MM.1S (cell line): ENCODE measurements around the gene TMEM154.

ENCODE experiments used
- EZH2phosphoT487 ChIP-seq: fragments of 300-600 bp; sonication (generic); IDR thresholded peaks from 2 replicates; pipeline ENCODE4 v1.6.1; 2018; ENCODE audit warnings: antibody characterized with exemption, low read length
- TF ChIP-seq, protein P1 (sequence below): fragments of 300-600 bp; sonication (generic); IDR thresholded peaks from 2 replicates; pipeline ENCODE4 v1.5.1; 2016; ENCODE audit warnings: antibody characterized with exemption, low read length, mixed read lengths

DNA sequence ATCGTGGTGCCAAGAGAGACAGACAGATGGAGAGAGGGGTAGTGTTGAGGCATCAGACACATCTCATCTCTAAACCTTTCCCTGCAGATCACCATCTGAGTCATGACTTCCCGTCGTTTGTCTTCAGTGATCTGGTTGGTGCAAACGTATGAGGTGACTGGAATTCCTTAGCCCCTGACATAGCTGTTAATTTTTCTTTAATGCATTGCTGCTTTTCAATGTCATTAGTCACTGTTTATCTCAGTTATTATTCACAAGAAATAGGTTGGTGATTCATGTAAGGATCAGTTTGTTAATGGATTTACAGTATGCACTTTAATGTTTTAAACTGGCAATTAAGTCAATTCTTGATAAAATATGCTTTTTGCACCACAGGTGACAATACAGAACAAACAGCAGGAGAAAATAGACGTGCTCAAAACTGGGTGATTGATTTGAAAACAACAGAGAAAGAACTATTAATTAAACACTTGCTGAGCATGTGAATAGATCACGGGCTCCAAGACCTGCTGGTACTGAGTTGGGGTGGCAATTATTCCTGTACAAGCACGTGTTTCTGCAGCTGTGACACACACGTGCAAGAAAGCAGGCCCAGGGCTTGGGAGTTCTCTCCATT is 1.3 kb upstream of the TMEM154 start:
- TF ChIP-seq, protein P1, sequence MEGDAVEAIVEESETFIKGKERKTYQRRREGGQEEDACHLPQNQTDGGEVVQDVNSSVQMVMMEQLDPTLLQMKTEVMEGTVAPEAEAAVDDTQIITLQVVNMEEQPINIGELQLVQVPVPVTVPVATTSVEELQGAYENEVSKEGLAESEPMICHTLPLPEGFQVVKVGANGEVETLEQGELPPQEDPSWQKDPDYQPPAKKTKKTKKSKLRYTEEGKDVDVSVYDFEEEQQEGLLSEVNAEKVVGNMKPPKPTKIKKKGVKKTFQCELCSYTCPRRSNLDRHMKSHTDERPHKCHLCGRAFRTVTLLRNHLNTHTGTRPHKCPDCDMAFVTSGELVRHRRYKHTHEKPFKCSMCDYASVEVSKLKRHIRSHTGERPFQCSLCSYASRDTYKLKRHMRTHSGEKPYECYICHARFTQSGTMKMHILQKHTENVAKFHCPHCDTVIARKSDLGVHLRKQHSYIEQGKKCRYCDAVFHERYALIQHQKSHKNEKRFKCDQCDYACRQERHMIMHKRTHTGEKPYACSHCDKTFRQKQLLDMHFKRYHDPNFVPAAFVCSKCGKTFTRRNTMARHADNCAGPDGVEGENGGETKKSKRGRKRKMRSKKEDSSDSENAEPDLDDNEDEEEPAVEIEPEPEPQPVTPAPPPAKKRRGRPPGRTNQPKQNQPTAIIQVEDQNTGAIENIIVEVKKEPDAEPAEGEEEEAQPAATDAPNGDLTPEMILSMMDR: no peak
- TF ChIP-seq EZH2phosphoT487: no peak
